22Rv1 (cell line): ENCODE data around the gene SEC61A2.
"Not testable (repeated sequence)": the region's sequence is repeated elsewhere in the genome, so short reads cannot be mapped to it uniquely, and the experiment has no call there.

Experiments
- H3K27ac ChIP-seq: fragments of 450-650 bp; 2 replicates; pipeline ENCODE4 v1.5.1; 2017
- CTCF ChIP-seq: fragments of 450-650 bp; IDR thresholded peaks from 2 replicates; pipeline ENCODE4 v1.5.1; 2017; ENCODE audit warnings: mild to moderate bottlenecking
- ZFX ChIP-seq: fragments of 450-650 bp; IDR thresholded peaks from 2 replicates; pipeline ENCODE4 v1.6.1; 2017; ENCODE audit warnings: antibody characterized with exemption, borderline replicate concordance

Gene SEC61A2

DNA sequence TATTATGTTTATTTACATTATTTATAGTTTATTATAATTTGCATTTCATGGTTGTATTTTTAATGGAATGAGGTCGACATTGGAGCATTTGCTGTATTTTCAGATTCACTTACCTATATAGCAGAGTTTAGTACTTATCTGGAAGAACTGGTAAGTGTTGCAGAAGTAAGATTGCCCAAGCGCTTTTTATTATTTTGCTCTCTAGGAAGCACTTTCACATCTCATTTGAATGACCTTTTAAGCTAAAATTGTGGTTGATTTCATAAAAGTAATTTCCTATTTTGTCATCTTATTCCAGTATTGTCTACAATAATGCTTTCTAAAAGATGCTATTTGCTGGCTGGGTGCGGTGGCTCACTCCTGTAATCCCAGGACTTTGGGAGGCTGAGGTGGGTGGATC is 28.6 kb downstream of the SEC61A2 start:
- TF ChIP-seq CTCF = no peak
- no peak for TF ChIP-seq ZFX
- H3K27ac ChIP-seq = no peak overlapping the region

DNA sequence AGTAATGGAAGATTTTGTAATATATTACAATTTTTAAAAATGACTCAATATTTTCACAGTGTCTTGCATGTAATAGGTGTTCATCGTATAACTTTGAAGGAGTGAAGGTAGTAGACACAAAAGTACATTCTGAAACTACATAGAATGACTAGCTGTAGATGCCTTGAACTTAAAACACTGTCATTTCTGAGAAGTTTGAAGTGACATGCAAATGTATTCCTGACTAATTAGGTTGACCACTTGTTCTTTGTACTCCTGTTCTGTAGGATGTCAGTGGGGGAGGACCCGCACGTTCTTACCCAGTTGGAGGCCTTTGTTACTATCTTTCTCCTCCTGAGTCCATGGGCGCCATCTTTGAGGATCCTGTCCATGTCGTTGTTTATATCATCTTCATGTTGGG is 31.2 kb downstream of the SEC61A2 start:
- TF ChIP-seq CTCF (no peak), ZFX (no peak)
- H3K27ac ChIP-seq = no peak overlapping the region

GRCh38 chr10:12162927-12163326 is 33.5 kb downstream of the SEC61A2 start:
- H3K27ac ChIP-seq = no peak overlapping the region
- TF ChIP-seq ZFX (no peak), CTCF (no peak)

- TF ChIP-seq ZFX (no peak), CTCF (no peak)
- H3K27ac ChIP-seq = no peak overlapping the region; the same call in 1 of the 2 replicates
Observed at GRCh38 chr10:12164085-12164484, 34.6 kb downstream of the SEC61A2 start.

GRCh38 chr10:12165036-12165435 is 35.6 kb downstream of the SEC61A2 start:
- no peak overlapping the region for H3K27ac ChIP-seq
- TF ChIP-seq ZFX (no peak), CTCF (no peak)

DNA sequence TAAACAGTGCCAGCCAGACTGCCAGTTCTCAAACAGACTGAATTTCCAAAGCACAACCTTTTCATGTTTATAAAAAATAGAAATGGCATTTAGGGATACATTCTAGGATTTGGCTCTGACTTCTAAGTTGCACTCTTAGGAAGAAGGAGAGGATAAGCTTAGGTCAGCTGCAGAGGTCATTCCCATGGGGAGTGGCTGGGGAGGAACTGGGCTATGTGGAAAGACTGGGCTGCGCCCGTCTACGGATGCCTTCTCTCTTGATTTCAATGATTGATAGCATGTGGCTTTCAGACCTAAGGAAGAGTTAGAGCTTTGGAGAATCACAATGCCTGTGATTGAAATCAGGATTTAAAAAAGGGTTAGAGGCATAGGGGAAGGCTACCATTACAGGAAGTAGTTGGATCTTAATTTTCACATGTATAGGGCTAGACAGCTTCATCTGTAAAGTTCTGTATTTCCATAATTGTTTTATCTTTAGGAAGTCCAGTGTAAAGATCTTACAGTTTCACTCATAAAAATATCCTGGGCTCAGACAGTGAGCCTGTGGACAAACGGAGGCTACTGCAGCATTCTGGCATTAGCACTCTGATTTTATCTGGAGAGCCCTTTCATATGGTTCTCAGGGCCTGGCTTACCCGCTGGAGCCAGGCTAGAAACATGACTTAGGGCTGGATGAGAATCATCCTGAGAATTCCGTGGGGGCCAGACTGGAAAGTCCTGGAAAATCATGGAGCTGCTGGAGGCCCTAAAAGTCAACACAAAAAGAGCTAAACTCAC is 36.7 kb downstream of the SEC61A2 start:
- no peak overlapping the region for H3K27ac ChIP-seq
- TF ChIP-seq CTCF (no peak), ZFX (no peak)

GRCh38 chr10:12171512-12171911 is 42.0 kb downstream of the SEC61A2 start:
- not testable (repeated sequence) for H3K27ac ChIP-seq

DNA sequence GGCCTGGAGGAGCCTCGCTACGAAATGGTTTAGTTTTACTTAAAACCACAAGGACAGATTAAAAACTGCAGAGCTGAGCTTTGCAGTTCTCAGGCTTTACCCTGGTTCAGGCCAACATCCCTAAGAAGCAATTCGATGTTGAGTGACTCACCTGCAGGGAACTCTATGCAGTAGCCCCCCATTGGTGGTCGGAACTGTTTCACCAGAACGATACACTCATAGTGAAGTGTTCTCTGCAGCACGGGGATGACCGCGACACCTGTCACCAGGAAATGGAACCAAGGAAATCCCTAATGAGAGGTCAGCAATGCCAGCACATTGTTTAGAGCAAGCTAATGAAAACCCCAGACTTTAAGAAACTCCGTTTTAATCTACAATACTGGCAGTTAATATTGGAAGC is 48.2 kb downstream of the SEC61A2 start:
- TF ChIP-seq ZFX (no peak), CTCF (no peak)
- H3K27ac ChIP-seq = no peak overlapping the region
